Erythroblast (primary cell): Measurements from ENCODE around the gene YTHDC1.
A peak's percentile ranks its signal among the peaks of the same experiment; 100 is the strongest.
"Not testable (repeated sequence)": the region's sequence is repeated elsewhere in the genome, so short reads cannot be mapped to it uniquely, and the experiment has no call there.

Experiments used
- DNase-seq, 2 experiments: peaks; one replicate each; lab custom pipeline; 2025; lab: John Stamatoyannopoulos, UW
- GATA1 ChIP-seq: IDR thresholded peaks from 2 replicates; pipeline ENCODE4 v1.6.1; 2011; ENCODE audit warnings: low read depth, mild to moderate bottlenecking, control low read depth, low read length, moderate library complexity
- POLR2A ChIP-seq: IDR thresholded peaks from 2 replicates; pipeline ENCODE4 v1.6.1; 2011; ENCODE audit warnings: mild to moderate bottlenecking, low read length

Gene YTHDC1

DNA sequence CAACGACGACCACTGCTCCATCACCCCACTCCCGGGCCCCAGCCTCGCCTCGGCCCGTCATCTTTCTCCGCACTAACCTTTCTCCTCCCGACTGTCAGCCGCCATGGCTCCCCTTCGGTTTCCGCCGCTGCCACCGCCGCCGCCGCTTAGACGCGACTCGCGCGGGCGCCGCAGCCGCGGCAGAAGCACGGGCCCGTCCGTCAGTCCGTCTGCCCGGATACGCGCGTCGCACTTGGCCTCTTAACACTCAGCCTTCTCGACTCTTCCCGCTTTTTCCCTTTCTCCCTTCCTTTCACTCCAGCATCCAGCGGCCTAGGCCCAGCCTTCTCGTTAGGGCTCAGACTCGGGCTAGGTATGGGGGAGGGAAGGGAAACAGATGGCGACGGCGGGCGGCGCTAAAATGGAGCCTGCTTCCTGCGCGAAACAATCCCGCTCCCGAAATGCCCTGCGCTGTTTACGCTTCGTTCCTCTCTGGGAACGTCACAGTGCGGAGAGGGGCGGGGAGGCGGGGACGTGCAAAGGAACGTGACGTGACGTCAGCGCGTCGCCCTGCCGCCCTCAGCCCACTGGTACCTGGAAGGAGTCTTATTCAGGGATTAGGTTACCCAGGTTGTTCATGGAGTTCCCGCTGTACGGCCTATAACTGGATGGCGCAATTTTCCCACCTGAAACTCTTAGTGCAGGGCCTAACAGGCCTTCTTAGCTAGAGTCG lies at the start of gene YTHDC1:
YTHDC1 (minus strand) TSS at position 442 of the 712 bp plus-strand sequence; CDS start at position 105, 337 bp downstream.
- peak; percentile 97 to 98 for DNase-seq
- TF ChIP-seq POLR2A (peak; percentile 98), GATA1 (no peak)

DNA sequence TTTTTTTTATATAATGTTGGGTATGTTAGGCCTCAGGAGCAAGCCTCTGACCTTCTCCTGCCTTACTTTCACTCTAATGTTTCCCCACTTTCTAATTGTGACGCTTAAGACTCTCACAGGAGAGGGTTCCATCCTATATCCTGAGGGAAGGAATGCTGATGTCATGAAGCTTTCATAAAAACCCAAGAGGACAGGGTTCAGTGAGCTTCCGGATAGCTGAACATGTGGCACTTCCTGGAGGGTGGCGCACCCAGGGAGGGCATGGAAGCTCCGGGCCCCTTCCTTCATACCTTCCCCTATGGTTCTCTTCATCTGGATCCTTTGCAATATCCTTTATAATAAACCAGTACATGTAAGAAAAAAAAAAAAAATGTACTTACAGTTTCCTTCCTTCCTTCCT lies 49.4 kb upstream of the YTHDC1 start:
- no peak for TF ChIP-seq GATA1
- no peak for TF ChIP-seq POLR2A

DNA sequence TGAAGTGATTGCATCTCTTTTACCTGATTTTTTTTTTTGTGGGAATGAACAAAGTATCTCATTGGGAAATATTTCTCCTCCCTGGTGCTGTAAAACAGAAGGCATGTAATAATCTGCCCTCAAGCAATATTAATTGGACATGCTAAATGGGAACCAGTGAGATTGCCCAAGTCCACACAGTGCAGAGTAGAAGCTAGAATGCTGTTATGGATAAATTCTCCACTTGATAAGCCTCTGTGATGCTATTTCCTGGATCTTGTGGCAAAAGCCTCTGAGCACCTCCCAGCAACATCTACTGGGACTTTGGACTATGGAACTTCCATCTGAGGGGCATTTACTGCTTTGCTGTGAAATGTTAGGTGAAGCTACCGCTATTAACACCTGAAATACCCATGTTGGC lies 46.9 kb upstream of the YTHDC1 start:
- no peak for DNase-seq
- no peak for TF ChIP-seq GATA1
- no peak for TF ChIP-seq POLR2A

More for the DNA sequence above, 49.4 kb upstream of the YTHDC1 start:
- no peak for DNase-seq

DNA sequence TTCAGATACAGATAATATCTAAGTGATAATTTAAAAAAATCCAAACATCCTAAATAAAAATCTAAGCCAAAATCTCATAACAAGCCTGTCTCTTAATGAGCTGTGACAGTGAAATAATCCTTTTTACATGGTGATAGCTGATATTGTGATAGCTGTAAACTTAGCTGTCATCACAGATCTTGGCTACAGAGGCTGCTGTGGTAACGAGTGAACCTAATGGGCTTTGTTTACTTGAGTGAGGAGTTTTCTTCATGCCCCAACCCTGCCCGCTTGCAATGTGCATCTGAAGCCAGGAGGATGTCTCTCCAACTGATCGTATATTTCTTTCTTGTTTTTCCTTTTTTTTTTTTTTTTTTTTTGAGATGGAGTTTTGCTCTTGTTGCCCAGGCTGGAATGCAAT lies 41.5 kb upstream of the YTHDC1 start:
- no peak for TF ChIP-seq POLR2A
- TF ChIP-seq GATA1, result no peak
- DNase-seq, result no peak

DNA sequence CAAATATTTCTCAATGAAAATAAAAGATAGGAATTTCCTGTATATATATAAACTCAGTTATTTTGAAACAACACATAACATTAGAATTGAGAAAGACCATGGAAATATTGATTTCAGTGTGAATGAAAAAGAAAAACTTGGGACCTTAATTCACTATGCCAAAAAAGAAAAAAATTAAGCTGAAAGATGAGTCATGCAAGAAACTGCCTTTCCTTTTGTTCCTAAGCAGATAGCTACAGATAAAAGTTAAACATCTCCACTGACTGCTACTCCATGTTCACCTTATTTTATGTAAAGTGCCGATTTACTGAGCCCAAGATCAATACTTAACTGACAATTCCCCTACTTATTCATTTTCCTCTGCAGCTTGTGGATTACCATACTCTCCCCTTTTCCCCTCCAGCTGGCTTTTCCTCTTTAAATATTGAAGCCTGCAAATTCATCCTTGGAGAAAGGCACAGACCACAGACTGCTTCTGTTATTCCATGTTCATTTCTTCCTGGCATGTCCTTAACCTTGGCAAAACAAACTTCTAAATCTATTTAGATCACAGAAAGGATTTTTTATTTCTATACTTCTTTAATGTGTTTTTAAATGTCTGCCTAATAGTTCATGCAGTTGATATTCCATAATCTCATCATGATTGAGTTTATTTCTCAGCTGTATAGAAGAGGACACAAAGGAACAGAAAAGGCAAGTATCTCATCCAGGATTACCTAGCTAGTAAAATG lies 40.5 kb upstream of the YTHDC1 start:
- TF ChIP-seq POLR2A (no peak), GATA1 (no peak)

DNA sequence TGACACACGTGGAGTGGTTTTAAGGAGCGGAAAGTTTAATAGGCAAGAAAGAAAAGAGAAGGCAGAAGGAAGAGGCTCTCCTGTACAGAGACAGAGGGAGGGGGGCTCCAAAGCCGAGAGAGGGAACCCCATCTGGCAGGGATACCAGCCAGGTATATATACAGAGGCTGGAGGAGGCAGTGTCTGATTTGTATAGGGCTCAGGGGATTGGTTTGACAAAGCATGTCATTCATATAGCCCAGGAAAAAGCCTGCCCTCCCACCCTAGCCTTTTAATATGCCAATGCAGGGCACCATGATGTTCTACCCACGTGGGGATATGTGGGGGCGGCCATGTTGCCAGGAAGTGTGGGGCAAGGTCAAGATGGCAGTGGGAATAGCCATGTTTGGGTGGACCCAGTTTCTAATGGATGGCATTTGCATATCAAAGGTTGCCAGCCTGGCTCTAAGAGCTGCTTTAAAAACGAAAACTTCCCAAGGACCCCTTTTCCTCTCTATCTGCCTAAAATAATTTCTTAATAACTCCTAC lies 39.6 kb upstream of the YTHDC1 start:
- not testable (repeated sequence) for DNase-seq

More for the DNA sequence above, 40.5 kb upstream of the YTHDC1 start:
- DNase-seq, result no peak

DNA sequence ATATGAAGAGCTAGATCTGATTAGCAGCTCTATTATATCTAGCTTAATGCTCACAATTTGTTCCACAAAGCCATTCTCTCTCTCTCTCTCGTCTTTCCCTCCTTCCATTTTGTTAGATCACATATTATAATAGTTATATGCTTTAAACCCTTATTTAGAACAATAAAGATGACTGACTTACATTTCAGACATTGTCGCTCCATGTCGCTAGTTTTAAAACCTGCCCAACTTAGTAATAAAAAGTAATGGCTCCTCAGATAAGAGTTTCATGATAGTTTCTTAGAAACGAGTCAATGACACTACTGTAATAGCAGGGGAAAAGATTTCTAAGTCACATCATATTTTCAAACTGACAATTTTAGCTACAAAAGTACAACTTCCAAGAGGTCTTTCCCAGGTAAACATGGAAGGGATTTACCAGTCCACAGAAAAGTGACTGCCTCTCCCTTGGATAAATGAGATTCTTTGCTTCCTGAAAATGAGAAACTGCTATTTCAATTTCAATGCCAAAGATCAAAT lies 38.5 kb upstream of the YTHDC1 start:
- DNase-seq, result no peak
- no peak for TF ChIP-seq POLR2A
- TF ChIP-seq GATA1, result no peak

DNA sequence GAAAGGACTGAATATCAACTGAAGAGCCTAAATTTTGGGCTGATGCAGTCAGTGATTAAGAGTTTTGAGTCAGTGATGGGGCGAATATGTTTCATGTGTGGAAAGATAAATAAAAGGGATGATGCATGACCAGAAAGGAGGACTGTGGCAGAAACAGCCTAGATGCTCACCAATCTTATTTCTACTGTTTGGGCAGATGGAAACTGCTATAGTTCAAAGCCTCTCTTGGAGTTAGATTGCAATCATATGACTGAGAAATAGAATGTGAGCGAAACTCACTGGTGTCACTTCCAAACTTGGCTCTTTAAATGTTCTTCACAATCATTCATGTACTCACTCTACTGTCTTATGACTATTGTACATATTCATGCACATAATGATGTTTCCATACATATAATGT lies 35.4 kb upstream of the YTHDC1 start:
- TF ChIP-seq POLR2A, result no peak
- TF ChIP-seq GATA1, result no peak
- DNase-seq, result no peak

DNA sequence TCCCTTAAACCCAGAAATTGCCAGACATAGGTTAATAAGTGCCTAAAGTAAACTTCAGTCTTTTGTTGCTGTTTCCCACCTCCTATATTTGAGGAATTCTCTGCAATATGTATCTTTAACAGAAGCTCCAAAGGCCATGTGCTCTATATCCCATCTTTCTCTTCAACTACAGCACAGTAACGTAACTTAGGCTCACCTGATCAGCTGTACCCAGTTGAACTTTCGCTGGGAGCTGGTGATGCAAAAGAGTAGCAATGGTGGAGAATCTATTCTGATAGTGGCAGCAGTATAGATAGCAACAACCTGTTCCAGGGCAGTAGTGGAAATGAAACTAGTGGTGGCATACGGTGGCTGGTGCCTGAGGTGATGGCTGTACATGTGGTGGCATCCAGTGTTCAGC lies 33.2 kb upstream of the YTHDC1 start:
- no peak for TF ChIP-seq GATA1
- TF ChIP-seq POLR2A, result no peak
- no peak for DNase-seq

DNA sequence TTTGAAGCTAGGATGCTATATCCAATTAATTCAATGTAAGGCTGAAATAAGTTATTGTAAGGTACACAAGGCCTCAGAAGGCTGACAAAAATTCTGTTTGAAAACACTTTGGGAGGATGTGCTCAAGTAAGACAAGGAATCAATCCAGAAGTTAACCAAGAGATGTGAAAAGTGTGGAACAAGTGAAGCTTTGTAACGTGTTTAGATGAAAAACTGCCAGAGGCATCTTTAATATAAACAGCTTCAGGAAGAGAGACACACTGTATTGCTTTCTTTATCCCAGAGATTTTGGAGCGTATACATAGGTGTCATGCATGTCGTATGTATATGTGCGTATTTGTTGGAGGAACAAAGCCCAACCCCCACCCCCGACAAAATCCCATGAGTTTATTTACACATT lies 28.3 kb upstream of the YTHDC1 start:
- no peak for DNase-seq
- no peak for TF ChIP-seq POLR2A
- TF ChIP-seq GATA1, result no peak

DNA sequence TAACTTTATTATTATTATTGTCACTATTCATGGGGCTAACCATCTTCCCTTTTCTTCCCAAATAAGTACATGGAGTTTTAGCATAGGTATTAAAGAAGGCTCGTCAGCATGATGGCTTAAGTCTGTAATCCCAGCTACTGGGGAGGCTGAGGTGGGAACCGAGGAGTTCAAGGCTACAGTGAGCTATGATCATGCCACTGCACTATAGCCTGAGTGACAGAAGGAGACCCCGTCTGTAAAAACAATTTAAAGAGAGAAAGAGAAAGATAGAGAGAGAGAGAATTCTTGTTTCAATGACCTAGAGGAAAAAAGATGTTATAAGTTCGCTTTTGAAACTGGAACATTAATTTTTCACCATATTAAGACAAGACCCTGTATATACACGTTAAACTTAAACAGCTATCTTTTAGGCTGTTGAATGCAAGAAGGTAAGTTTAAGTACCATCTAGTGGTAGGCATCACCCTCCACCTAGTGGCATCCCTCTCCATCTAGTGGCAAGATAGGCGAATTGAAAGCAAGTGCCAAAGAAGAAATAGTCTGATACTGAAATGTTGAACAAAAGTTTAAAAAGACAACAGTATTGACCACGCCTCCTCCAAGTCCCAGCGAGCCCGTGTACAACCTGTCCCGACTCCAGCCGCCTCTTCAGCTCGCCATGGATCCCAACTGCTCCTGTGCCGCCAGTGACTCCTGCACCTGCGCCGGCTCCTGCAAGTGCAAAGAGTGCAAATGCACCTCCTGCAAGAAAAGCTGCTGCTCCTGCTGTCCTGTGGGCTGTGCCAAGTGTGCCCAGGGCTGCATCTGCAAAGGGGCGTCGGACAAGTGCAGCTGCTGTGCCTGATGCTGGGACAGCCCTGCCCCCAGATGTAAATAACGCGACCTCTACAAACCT lies 26.0 kb upstream of the YTHDC1 start:
- DNase-seq, result peak; percentile 55 to 61
- TF ChIP-seq POLR2A (no peak), GATA1 (no peak)

DNA sequence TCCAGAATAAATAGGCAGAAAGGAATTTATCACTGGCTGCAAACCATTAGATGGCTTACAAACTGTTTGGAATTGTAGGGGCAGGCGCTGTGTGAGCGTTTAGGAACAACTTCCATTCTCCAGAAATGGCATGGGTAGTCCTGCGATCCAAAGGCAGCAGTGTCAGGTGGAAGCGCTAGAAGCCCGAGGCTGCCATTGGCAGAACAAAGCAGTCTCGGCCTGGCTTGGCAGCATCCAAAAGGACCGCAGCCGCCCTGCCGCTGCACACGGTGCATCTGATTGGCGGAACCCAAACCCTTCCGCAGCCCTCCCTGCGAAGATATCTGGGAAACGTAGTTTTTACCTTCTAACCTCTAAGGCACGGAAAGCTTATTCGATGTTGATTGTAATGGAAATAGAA lies 23.6 kb upstream of the YTHDC1 start:
- TF ChIP-seq GATA1, result no peak
- no peak for TF ChIP-seq POLR2A
- peak; percentile 60 to 64 for DNase-seq

DNA sequence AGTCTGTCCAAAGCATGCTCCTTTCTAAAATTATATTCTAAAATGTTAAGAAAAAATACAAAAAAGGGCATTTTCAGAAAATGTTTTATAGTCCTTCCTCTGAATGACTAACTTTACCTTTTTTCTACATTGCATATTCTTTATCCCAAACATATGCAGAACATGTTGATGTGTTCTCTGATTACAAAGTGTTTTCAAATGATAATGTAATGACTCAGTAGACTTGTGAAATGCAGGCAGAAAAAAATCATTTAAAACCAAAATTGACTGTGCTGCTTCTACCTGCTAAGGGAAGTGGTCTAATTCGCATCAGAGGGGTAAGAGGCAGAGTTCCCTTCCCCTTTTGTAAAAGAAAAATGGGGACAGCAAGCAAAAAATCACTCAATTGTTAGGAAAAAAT lies 22.7 kb upstream of the YTHDC1 start:
- TF ChIP-seq GATA1 (no peak), POLR2A (no peak)
- DNase-seq, result peak; percentile 13 to 17
